HepG2 (cell line): Measurements from ENCODE around the gene FBXL4. TPM values are rescaled to one million over a fixed set of nuclear protein-coding genes. Genes with fewer than 3 reads are reported as not detected.

ENCODE experiments used
- ATAC-seq: fragments of 200-7000 bp; cut with Tn5 transposase; 3 replicates; pipeline ENCODE4 v1.9.1; 2020; ENCODE audit warnings: mild to moderate bottlenecking, moderate library complexity
- BruUV-seq: library from RNA; stranded (reverse); fragments of 400-500 nt; replicated peaks from 2 replicates; lab custom pipeline; 2021; lab: Mats Ljungman, UMichigan
- CTCF ChIA-PET: fragments of 300-600 bp; formaldehyde crosslinking; extraction: SDS; loops from one replicate; lab custom pipeline; 2021; ENCODE audit warnings: low total read pairs, inconsistent platforms, low intra/inter-chr PET ratio; lab: Yijun Ruan, JAX
- POLR2A ChIA-PET: fragments of 350-600 bp; sonication (Branson Sonifier 250); formaldehyde crosslinking; loops from one replicate; lab custom pipeline; 2020; ENCODE audit warnings: antibody characterized with exemption, inconsistent platforms; lab: Yijun Ruan, JAX
- DNase-seq: peaks from one replicate; pipeline ENCODE4 v3.0.0-alpha.2; 2015; ENCODE audit warnings: low spot score
- FAIRE-seq: peaks from 3 replicates; lab custom pipeline; 2011; peaks lifted over from hg19 to GRCh38; lab: Jason Lieb, UNC
- H2AFZ ChIP-seq: one replicate; pipeline ENCODE4 v1.6.1; 2011; ENCODE audit warnings: low read length, inconsistent platforms
- H3K27ac ChIP-seq: fragments of 300-600 bp; 3 replicates; pipeline ENCODE4 v1.8.0; 2011; ENCODE audit warnings: mixed run types, mild to moderate bottlenecking, mixed read lengths, low read length, inconsistent platforms; ENCODE audit not compliant: insufficient read depth; ENCODE audit errors: extremely low read length
- H3K27me3 ChIP-seq, 2 experiments: fragments of 200-600 bp in 1 of 2; 2 replicates in 1 of 2; 3 replicates in 1 of 2; pipeline versions ENCODE4 v1.6.0 to v1.8.0; 2011; ENCODE audit warnings: low read length in 2 of 2, mild to moderate bottlenecking in 2 of 2, moderate library complexity in 2 of 2, inconsistent platforms in 1 of 2; ENCODE audit not compliant: insufficient read depth in 2 of 2, control insufficient read depth in 1 of 2
- H3K36me3 ChIP-seq, 2 experiments: fragments of 200-600 bp in 1 of 2; replicated peaks in 1 of 2; 2 replicates in 1 of 2; 3 replicates in 1 of 2; pipeline versions ENCODE4 v1.5.1 to v1.8.0; 2011; ENCODE audit warnings: low read length in 2 of 2, inconsistent platforms in 1 of 2; ENCODE audit not compliant: insufficient read depth in 2 of 2, control insufficient read depth in 1 of 2
- H3K4me1 ChIP-seq: 2 replicates; pipeline ENCODE4 v1.5.1; 2012; ENCODE audit warnings: low read length, inconsistent platforms; ENCODE audit not compliant: insufficient read depth
- H3K4me2 ChIP-seq: 2 replicates; pipeline ENCODE4 v1.6.0; 2011; ENCODE audit warnings: low read depth, low read length, inconsistent platforms
- H3K4me3 ChIP-seq, 3 experiments: fragments of 200-600 bp in 1 of 3; sonication (generic), shearing (Covaris generic) in 1 of 3; replicated peaks in 1 of 3; 2 replicates each; pipeline ENCODE4 v1.5.1; 2011 to 2016; ENCODE audit warnings: low read length in 3 of 3, inconsistent platforms in 2 of 3, low read depth in 2 of 3, mild to moderate bottlenecking in 2 of 3, control low read depth in 1 of 3, mixed read lengths in 1 of 3; ENCODE audit not compliant: insufficient read depth in 1 of 3
- H3K79me2 ChIP-seq: one replicate; pipeline ENCODE4 v1.6.1; 2011; ENCODE audit warnings: low read length, inconsistent platforms; ENCODE audit not compliant: insufficient read depth
- H3K9ac ChIP-seq: 2 replicates; pipeline ENCODE4 v1.6.0; 2011; ENCODE audit warnings: mild to moderate bottlenecking, low read depth, low read length, inconsistent platforms; ENCODE audit not compliant: insufficient read depth
- H3K9me3 ChIP-seq: 2 replicates; pipeline ENCODE4 v1.5.1; 2012; ENCODE audit warnings: mild to moderate bottlenecking, low read length
- H4K20me1 ChIP-seq: 2 replicates; pipeline ENCODE4 v1.6.0; 2011; ENCODE audit warnings: inconsistent platforms, mild to moderate bottlenecking, low read length, moderate library complexity; ENCODE audit not compliant: insufficient read depth
- ATAD3A ChIP-seq: sonication (generic); formaldehyde crosslinking; IDR thresholded peaks from 2 replicates; pipeline ENCODE4 v1.4.0; 2020; ENCODE audit warnings: missing genetic modification reagents
- KAT8 ChIP-seq: IDR thresholded peaks from 2 replicates; pipeline ENCODE4 v1.6.1; 2016; ENCODE audit warnings: missing genetic modification reagents, missing compliant biosample characterization
- MATR3 ChIP-seq: sonication (generic); formaldehyde crosslinking; IDR thresholded peaks from 2 replicates; pipeline ENCODE4 v1.4.0; 2020; ENCODE audit warnings: missing genetic modification reagents
- RFX1 ChIP-seq: fragments of 450-650 bp; IDR thresholded peaks from 2 replicates; pipeline ENCODE4 v1.6.1; 2017
- SNRNP70 ChIP-seq: fragments of 200-400 bp; formaldehyde crosslinking; IDR thresholded peaks from 2 replicates; pipeline ENCODE4 v1.6.1; 2017; ENCODE audit warnings: mild to moderate bottlenecking, low read depth, low read length, moderate library complexity
- ZNF629 ChIP-seq: sonication (generic); formaldehyde crosslinking; conservative IDR thresholded peaks from 2 replicates; pipeline ENCODE4 v1.5.0; 2020; ENCODE audit warnings: missing genetic modification reagents
- ZNF703 ChIP-seq: sonication (generic); formaldehyde crosslinking; IDR thresholded peaks from 2 replicates; pipeline ENCODE4 v1.5.1; 2020; ENCODE audit warnings: missing genetic modification reagents, mild to moderate bottlenecking, moderate library complexity, borderline replicate concordance
- ZNF737 ChIP-seq: sonication (generic); formaldehyde crosslinking; IDR thresholded peaks from 2 replicates; pipeline ENCODE4 v1.5.0; 2020; ENCODE audit warnings: missing genetic modification reagents, mild to moderate bottlenecking, borderline replicate concordance
- WGBS: methylation state at CpG from one replicate; pipeline ENCODE4 v1.1.6; 2017; ENCODE audit warnings: low lambda C conversion rate; 5-methylcytosine and 5-hydroxymethylcytosine counted together
- in situ Hi-C: cut with HindIII; loops from 2 replicates; pipeline ENCODE4 v1.10.0; 2017; ENCODE audit warnings: low pct_unique_long_range_greater_than_20kb; ENCODE audit not compliant: extremely low pct_ligation_motif_present
- intact Hi-C: fragments of 100-400 bp; cut with micrococcal nuclease; formaldehyde crosslinking; loops from one replicate; pipeline ENCODE4 v1.10.0; 2022; ENCODE audit not compliant: unreplicated experiment
- polyA plus RNA-seq, 8 experiments: library from polyadenylated mRNA; depleted of rRNA in 3 of 8; stranded (reverse) in 7 of 8; unstranded in 1 of 8; fragments of >200 nt; fragmentation: Illumina TruSeq in 4 of 8; extraction: Trizol in 4 of 8; gene quantifications; 2 replicates each; pipeline versions ENCODE4 v1.2.1 to v1.2.3, GENCODE V29; 2011 to 2016; ENCODE audit warnings: low read depth in 4 of 8, missing spikeins in 1 of 8, mixed read lengths in 1 of 8; ENCODE audit not compliant: insufficient read depth in 1 of 8
- total RNA-seq, 5 experiments: library from RNA; depleted of rRNA; stranded (reverse); fragments of >200 nt; fragmentation: Illumina TruSeq; extraction: Trizol; gene quantifications; 2 replicates each; pipeline ENCODE4 v1.2.3, GENCODE V29; 2016; ENCODE audit warnings: low read depth in 1 of 5
- TF ChIP-seq, protein P1 (sequence below): sonication (generic); formaldehyde crosslinking; IDR thresholded peaks from 2 replicates; pipeline ENCODE4 v1.9.0; 2021; ENCODE audit warnings: missing genetic modification reagents, mild to moderate bottlenecking, borderline replicate concordance
- TF ChIP-seq, protein P2 (sequence below): conservative IDR thresholded peaks from 2 replicates; pipeline ENCODE4 v1.6.1; 2018; ENCODE audit warnings: missing genetic modification reagents
- TF ChIP-seq, protein P3 (sequence below): IDR thresholded peaks from 2 replicates; pipeline ENCODE4 v1.6.1; 2016; ENCODE audit warnings: missing biosample characterization, missing genetic modification reagents, low read depth
- TF ChIP-seq, protein P4 (sequence below): sonication (generic); formaldehyde crosslinking; IDR thresholded peaks from 2 replicates; pipeline ENCODE4 v1.4.0; 2020; ENCODE audit warnings: missing genetic modification reagents
- TF ChIP-seq, protein P5 (sequence below): sonication (generic); formaldehyde crosslinking; IDR thresholded peaks from 2 replicates; pipeline ENCODE4 v1.5.1; 2020; ENCODE audit warnings: mild to moderate bottlenecking, moderate library complexity, missing genetic modification reagents

FBXL4 gene
- total and polyA plus RNA-seq, 2 of the 13 experiments (the other 11 are each of a cell fraction or from before 2014, with no cell fraction given) = 13.2 to 17.6 TPM

DNA sequence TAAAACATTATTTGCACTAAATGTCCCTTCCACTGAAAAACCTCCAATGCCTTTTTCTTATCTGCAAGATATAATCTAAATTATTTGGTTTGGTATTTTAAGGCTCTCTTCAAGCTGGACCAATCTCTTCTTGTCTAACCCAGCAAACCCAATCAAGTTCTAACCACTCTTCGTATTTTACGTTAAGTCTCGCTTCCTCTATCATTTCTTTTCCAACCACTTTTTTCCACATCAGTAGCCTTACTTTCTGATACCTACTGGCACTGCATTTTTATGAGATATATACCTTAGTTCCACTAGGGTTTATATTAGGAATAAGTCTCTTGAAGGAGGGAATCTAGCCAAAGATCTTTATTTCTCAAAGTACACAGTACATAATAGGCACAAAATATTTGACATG, 19.1 kb downstream of the FBXL4 start:
- POLR2A ChIA-PET = no interaction called here
- Histone ChIP-seq H2AFZ (no peak overlapping the region), H3K4me3 (no peak overlapping the region), H4K20me1 (0 out of 2 replicates have a peak, but pooled peaks cover 3% of the 10 kb centered on the region), H3K79me2 (no peaks in the 10 kb centered on the region), H3K36me3 (peaks cover 0 to 14% of the 10 kb centered on the region in 2 experiments; a peak in 3 of 5 replicates), H3K27ac (no peak overlapping the region), H3K27me3 (no peaks in the 10 kb centered on the region), H3K4me2 (no peak overlapping the region), H3K9ac (no peak overlapping the region), H3K4me1 (no peaks in the 10 kb centered on the region), H3K9me3 (no peaks in the 10 kb centered on the region)
- ATAC-seq (no peak), FAIRE-seq (no peak), DNase-seq (no peak)
- CTCF ChIA-PET = no interaction called here
- intact Hi-C loops (loop anchor here (1.0 kb wide), 1 partner anchor 47 kb away; no protein-coding TSS in a partner anchor), in situ Hi-C loops (no loop called here)
- WGBS = 98% methylated on average over 3 of the region's 3 CpGs
- no TSS peak for BruUV-seq
- TF ChIP-seq, protein P1, sequence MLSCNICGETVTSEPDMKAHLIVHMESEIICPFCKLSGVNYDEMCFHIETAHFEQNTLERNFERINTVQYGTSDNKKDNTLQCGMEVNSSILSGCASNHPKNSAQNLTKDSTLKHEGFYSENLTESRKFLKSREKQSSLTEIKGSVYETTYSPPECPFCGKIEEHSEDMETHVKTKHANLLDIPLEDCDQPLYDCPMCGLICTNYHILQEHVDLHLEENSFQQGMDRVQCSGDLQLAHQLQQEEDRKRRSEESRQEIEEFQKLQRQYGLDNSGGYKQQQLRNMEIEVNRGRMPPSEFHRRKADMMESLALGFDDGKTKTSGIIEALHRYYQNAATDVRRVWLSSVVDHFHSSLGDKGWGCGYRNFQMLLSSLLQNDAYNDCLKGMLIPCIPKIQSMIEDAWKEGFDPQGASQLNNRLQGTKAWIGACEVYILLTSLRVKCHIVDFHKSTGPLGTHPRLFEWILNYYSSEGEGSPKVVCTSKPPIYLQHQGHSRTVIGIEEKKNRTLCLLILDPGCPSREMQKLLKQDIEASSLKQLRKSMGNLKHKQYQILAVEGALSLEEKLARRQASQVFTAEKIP = no peak
- TF ChIP-seq ZNF737 (CRISPR knock-in tag) (no peak), ZNF703 (CRISPR knock-in tag) (no peak), ATAD3A (CRISPR knock-in tag) (no peak), KAT8 (CRISPR knock-in tag) (no peak), ZNF629 (no peak), SNRNP70 (no peak), RFX1 (no peak), MATR3 (CRISPR knock-in tag) (no peak)
- TF ChIP-seq, protein P2, sequence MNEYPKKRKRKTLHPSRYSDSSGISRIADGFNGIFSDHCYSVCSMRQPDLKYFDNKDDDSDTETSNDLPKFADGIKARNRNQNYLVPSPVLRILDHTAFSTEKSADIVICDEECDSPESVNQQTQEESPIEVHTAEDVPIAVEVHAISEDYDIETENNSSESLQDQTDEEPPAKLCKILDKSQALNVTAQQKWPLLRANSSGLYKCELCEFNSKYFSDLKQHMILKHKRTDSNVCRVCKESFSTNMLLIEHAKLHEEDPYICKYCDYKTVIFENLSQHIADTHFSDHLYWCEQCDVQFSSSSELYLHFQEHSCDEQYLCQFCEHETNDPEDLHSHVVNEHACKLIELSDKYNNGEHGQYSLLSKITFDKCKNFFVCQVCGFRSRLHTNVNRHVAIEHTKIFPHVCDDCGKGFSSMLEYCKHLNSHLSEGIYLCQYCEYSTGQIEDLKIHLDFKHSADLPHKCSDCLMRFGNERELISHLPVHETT (CRISPR knock-in tag) = no peak
- TF ChIP-seq, protein P3, sequence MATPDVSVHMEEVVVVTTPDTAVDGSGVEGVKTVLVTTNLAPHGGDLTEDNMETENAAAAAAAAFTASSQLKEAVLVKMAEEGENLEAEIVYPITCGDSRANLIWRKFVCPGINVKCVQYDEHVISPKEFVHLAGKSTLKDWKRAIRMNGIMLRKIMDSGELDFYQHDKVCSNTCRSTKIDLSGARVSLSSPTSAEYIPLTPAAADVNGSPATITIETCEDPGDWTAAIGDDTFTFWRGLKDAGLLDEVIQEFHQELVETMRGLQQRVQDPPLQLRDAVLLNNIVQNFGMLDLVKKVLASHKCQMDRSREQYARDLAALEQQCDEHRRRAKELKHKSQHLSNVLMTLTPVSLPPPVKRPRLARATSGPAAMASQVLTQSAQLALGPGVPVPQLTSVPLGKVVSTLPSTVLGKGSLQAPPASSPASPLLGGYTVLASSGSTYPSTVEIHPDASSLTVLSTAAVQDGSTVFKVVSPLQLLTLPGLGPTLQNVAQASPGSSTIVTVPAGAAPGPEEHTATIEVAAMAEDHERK = no peak
- TF ChIP-seq, protein P4, sequence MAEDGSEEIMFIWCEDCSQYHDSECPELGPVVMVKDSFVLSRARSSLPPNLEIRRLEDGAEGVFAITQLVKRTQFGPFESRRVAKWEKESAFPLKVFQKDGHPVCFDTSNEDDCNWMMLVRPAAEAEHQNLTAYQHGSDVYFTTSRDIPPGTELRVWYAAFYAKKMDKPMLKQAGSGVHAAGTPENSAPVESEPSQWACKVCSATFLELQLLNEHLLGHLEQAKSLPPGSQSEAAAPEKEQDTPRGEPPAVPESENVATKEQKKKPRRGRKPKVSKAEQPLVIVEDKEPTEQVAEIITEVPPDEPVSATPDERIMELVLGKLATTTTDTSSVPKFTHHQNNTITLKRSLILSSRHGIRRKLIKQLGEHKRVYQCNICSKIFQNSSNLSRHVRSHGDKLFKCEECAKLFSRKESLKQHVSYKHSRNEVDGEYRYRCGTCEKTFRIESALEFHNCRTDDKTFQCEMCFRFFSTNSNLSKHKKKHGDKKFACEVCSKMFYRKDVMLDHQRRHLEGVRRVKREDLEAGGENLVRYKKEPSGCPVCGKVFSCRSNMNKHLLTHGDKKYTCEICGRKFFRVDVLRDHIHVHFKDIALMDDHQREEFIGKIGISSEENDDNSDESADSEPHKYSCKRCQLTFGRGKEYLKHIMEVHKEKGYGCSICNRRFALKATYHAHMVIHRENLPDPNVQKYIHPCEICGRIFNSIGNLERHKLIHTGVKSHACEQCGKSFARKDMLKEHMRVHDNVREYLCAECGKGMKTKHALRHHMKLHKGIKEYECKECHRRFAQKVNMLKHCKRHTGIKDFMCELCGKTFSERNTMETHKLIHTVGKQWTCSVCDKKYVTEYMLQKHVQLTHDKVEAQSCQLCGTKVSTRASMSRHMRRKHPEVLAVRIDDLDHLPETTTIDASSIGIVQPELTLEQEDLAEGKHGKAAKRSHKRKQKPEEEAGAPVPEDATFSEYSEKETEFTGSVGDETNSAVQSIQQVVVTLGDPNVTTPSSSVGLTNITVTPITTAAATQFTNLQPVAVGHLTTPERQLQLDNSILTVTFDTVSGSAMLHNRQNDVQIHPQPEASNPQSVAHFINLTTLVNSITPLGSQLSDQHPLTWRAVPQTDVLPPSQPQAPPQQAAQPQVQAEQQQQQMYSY = no peak
- TF ChIP-seq, protein P5, sequence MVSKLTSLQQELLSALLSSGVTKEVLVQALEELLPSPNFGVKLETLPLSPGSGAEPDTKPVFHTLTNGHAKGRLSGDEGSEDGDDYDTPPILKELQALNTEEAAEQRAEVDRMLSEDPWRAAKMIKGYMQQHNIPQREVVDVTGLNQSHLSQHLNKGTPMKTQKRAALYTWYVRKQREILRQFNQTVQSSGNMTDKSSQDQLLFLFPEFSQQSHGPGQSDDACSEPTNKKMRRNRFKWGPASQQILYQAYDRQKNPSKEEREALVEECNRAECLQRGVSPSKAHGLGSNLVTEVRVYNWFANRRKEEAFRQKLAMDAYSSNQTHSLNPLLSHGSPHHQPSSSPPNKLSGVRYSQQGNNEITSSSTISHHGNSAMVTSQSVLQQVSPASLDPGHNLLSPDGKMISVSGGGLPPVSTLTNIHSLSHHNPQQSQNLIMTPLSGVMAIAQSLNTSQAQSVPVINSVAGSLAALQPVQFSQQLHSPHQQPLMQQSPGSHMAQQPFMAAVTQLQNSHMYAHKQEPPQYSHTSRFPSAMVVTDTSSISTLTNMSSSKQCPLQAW = no peak
